ENCODE data around the gene CEP350.

CEP350 gene

DNA sequence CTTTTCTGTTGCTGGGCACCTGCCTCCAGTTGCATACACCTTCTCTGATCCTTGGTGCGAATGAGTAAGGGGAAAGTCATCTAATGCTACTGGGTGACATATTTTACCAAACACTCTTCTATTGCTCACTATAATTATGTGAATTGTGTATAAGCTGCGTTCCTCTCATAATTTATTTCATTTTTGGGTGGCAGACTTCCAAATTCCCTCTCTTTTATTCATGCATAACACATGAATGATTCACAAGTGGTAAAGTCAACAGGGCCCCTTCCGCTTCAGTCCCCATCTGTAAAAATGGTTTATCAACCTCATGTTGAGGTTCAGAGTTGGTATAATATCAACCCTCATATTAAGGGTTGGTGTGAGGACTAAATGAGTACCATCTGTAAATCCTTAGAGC, 196.9 kb downstream of the CEP350 start:
- H3K4me3 ChIP-seq (ENCODE audit: low read depth, low read length): no peak overlapping the region
- TF ChIP-seq, protein P1, sequence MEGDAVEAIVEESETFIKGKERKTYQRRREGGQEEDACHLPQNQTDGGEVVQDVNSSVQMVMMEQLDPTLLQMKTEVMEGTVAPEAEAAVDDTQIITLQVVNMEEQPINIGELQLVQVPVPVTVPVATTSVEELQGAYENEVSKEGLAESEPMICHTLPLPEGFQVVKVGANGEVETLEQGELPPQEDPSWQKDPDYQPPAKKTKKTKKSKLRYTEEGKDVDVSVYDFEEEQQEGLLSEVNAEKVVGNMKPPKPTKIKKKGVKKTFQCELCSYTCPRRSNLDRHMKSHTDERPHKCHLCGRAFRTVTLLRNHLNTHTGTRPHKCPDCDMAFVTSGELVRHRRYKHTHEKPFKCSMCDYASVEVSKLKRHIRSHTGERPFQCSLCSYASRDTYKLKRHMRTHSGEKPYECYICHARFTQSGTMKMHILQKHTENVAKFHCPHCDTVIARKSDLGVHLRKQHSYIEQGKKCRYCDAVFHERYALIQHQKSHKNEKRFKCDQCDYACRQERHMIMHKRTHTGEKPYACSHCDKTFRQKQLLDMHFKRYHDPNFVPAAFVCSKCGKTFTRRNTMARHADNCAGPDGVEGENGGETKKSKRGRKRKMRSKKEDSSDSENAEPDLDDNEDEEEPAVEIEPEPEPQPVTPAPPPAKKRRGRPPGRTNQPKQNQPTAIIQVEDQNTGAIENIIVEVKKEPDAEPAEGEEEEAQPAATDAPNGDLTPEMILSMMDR (IDR thresholded peaks at IDR 0.05; ENCODE audit: low read depth, low read length): no peak

DNA sequence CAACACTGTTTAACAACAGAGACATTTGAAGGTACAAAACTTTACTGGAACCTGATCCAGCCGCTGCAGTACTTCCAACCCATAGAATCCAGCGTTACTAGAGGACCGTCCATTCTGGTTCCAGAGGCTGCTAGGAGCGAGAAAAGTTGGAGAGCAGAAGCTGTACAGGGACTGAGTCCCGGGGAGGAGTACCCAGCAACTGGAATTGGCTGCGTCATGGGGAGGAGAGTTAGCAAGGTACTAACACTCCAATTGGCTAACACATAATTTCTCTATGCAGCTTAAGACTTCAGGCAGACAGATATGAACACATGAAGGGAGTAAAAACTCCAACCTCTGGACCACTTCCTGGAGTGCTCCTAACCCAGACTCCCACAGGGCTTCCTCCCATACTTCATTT, 198.0 kb downstream of the CEP350 start:
- TF ChIP-seq, protein P1 (IDR thresholded peaks at IDR 0.05; ENCODE audit: low read depth, low read length): no peak
- no peak overlapping the region for H3K4me3 ChIP-seq (ENCODE audit: low read depth, low read length)

DNA sequence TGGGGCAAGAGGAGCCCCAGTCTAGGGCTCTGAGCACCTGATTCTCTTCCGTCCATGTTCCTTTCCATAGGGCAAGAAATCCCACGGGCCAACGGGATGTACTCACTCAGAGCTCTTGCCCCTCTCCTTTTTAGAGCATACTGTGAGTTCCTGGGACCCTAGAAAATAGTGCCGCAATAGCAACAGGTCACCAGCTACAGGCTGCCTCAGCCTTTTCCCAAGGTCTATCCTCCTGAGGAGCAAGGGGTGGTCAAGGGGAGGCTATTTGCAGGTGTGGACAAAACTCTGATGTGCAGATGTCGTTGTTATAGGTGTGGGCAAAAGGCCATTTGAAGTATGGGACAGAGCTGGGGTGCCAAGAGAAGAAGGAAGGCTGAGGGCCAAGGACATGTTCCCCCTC, 198.4 kb downstream of the CEP350 start:
- TF ChIP-seq, protein P1 (IDR thresholded peaks at IDR 0.05; ENCODE audit: low read depth, low read length): no peak
- H3K4me3 ChIP-seq (ENCODE audit: low read depth, low read length): no peak overlapping the region

DNA sequence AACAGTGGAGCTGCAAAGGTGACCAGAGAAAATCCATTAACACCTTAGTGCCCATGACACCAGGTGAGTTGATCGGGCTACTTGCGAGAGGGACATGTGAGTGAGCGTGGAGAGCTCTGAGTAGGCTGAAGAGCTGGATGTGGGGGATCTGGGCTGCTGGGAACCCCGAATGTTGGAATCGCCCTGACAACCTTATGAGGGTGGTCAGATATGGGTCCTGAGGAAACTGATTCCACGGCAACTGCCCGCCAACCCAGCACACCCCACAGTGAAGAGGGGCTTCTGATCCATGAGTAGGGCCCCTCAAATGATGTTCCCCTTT, 199.4 kb downstream of the CEP350 start:
- TF ChIP-seq, protein P1 (IDR thresholded peaks at IDR 0.05; ENCODE audit: low read depth, low read length): no peak
- peak overlapping the region; percentile 57 for H3K4me3 ChIP-seq (ENCODE audit: low read depth, low read length)

DNA sequence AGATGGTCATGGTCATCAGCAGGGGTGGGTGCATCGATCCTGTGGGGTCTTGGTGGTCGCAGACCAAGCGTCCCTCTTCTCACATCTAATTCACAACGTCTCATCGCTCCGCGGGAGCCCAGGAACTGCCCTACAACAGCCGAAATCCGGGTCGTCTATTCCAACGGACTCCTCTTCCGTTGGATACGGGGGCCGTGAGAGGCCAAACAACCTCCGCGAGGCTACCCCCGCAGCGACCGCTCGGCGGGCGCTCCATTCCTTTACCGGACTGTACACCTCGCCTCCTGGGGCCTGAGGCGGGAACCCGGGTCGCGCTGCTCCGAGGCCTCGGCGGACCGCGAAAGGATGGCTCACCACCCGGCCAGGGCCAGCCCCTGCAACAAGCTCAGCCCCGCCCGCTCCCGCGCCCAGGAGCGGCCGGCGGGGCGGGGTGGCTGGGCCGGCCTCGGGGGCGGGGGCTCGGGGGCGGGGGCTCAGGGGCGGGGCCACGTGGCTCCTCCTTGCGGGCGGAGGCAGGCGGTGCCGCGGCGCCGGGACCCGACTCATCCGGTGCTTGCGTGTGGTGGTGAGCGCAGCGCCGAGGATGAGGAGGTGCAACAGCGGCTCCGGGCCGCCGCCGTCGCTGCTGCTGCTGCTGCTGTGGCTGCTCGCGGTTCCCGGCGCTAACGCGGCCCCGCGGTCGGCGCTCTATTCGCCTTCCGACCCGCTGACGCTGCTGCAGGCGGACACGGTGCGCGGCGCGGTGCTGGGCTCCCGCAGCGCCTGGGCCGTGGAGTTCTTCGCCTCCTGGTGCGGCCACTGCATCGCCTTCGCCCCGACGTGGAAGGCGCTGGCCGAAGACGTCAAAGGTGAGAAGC, 199.9 kb downstream of the CEP350 start, which contains the start of gene QSOX1:
Gene QSOX1 (plus strand): TSS at position 545 of the 857 bp plus-strand sequence. CDS start 39 bp downstream, at position 584.
- TF ChIP-seq, protein P1 (IDR thresholded peaks at IDR 0.05; ENCODE audit: low read depth, low read length): no peak
- H3K4me3 ChIP-seq (ENCODE audit: low read depth, low read length): peak within 1 kb of the TSS; percentile 97

DNA sequence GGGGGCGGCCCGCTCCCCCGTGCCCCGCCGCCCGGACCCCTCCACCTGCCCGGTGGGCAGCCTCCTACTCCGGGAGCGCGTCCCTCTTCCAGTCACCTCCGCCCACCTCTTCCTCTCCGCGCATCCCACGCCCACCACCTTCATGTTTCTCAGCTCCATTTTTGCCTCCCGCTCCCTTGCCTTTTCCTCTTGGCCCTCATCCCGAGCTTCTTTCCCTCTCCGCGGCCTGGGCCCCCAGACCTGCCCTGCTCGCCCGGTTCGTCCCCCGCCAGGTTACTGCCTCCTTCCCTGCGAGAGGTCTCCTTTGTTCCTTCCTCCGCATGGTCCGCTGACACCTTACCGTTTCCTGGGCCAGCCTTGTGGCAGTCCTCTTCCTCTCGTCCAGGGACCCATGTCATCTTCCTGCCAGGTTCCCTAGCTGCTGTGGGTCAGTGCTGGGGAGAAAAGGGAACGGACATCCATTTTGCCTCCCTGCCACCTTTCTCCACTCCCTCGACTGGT, 200.6 kb downstream of the CEP350 start:
- H3K4me3 ChIP-seq (ENCODE audit: low read depth, low read length): peak overlapping the region; percentile 97
- TF ChIP-seq, protein P1 (IDR thresholded peaks at IDR 0.05; ENCODE audit: low read depth, low read length): no peak

DNA sequence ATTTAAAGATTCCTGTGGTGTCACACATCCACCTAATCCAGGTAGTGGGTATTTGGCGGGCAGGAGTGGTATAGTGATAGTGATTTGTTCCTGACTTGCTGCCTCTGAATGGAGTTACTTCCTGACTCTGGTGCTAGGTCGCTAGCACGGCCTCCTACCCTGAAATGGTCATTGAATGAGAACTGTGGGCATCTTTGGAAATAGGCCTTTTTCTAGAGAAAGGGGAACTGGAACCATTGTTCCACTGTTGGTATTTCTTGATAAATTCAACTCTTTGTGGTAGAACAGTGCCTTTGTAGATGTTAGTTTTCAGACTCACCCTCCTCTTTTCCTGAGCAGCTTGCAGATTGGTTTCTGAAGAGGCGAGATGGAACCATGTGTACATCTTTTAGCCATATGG, 201.6 kb downstream of the CEP350 start:
- peak overlapping the region; percentile 97 for H3K4me3 ChIP-seq (ENCODE audit: low read depth, low read length)
- TF ChIP-seq, protein P1 (IDR thresholded peaks at IDR 0.05; ENCODE audit: low read depth, low read length): no peak
